ES-I3 (cell line): ENCODE measurements around the gene TEPSIN.
A peak's percentile ranks its signal among the peaks of the same experiment; 100 is the strongest.

Experiments
- H3K36me3 ChIP-seq: 2 replicates; pipeline ENCODE4 v1.6.1; 2013; ENCODE audit warnings: mild to moderate bottlenecking, low read length, control low read depth, moderate library complexity; ENCODE audit not compliant: insufficient read depth
- H3K4me1 ChIP-seq: 2 replicates; pipeline ENCODE4 v1.6.1; 2013; ENCODE audit warnings: mild to moderate bottlenecking, control low read depth, low read length; ENCODE audit not compliant: insufficient read depth
- H3K9ac ChIP-seq: 2 replicates; pipeline ENCODE4 v1.6.1; 2013; ENCODE audit warnings: low read depth, mild to moderate bottlenecking, low read length, moderate library complexity
- H3K9me3 ChIP-seq: 2 replicates; pipeline ENCODE4 v1.6.1; 2013; ENCODE audit warnings: mild to moderate bottlenecking, low read length, moderate library complexity; ENCODE audit not compliant: control insufficient read depth, insufficient read depth

TEPSIN gene

GRCh38 chr17:81238815-81239713, at the start of gene TEPSIN, which contains the start of gene NDUFAF8:
Gene TEPSIN, minus strand, starts transcription at chr17:81239055. Its CDS starts 22 bp downstream, at chr17:81239033.
Gene NDUFAF8, plus strand, starts transcription at chr17:81239318. Its CDS starts 46 bp downstream, at chr17:81239364.
- Histone ChIP-seq H3K9me3 (no peaks in the 10 kb centered on the region), H3K9ac (peak within 1 kb of the TSS; percentile 64), H3K36me3 (no peaks in the 10 kb centered on the region), H3K4me1 (peaks cover 19% of the 10 kb centered on the region)

GRCh38 chr17:81287741-81288430, 49.0 kb upstream of the TEPSIN start:
- Histone ChIP-seq H3K9me3 (no peaks in the 10 kb centered on the region), H3K4me1 (no peaks in the 10 kb centered on the region), H3K9ac (no peak overlapping the region), H3K36me3 (peaks cover 3% of the 10 kb centered on the region)

GRCh38 chr17:81287152-81287551, 48.3 kb upstream of the TEPSIN start:
- H3K9me3 ChIP-seq = no peaks in the 10 kb centered on the region
- no peaks in the 10 kb centered on the region for H3K4me1 ChIP-seq
- H3K36me3 ChIP-seq = peaks cover 3% of the 10 kb centered on the region
- H3K9ac ChIP-seq = no peak overlapping the region

- H3K9ac ChIP-seq = no peak overlapping the region
- no peaks in the 10 kb centered on the region for H3K9me3 ChIP-seq
- H3K4me1 ChIP-seq = no peaks in the 10 kb centered on the region
- peaks cover 3% of the 10 kb centered on the region for H3K36me3 ChIP-seq
These were observed 47.8 kb upstream of the TEPSIN start for GRCh38 chr17:81286491-81287145.

- Histone ChIP-seq H3K36me3 (peaks cover 3% of the 10 kb centered on the region), H3K9ac (no peak overlapping the region)
These were observed 47.0 kb upstream of the TEPSIN start for GRCh38 chr17:81285894-81286293.

GRCh38 chr17:81285179-81285878, 46.5 kb upstream of the TEPSIN start:
- H3K9me3 ChIP-seq = no peaks in the 10 kb centered on the region
- H3K36me3 ChIP-seq = peaks cover 3% of the 10 kb centered on the region
- H3K9ac ChIP-seq = no peak overlapping the region; the same call in 1 of the 2 replicates
- H3K4me1 ChIP-seq = no peaks in the 10 kb centered on the region

More at GRCh38 chr17:81285894-81286293, 47.0 kb upstream of the TEPSIN start:
- Histone ChIP-seq H3K4me1 (no peaks in the 10 kb centered on the region), H3K9me3 (no peaks in the 10 kb centered on the region)

- no peaks in the 10 kb centered on the region for H3K9me3 ChIP-seq
- H3K36me3 ChIP-seq = peaks cover 3% of the 10 kb centered on the region; the same call in 1 of the 2 replicates
- H3K4me1 ChIP-seq = no peaks in the 10 kb centered on the region
- no peak overlapping the region for H3K9ac ChIP-seq
These were observed 44.0 kb upstream of the TEPSIN start for GRCh38 chr17:81282876-81283275.

GRCh38 chr17:81282141-81282540, 43.3 kb upstream of the TEPSIN start:
- Histone ChIP-seq H3K9ac (no peak overlapping the region), H3K4me1 (no peaks in the 10 kb centered on the region), H3K9me3 (no peaks in the 10 kb centered on the region), H3K36me3 (no peaks in the 10 kb centered on the region; the same call in 1 of the 2 replicates)

GRCh38 chr17:81280571-81280970, 41.7 kb upstream of the TEPSIN start:
- Histone ChIP-seq H3K9ac (no peak overlapping the region), H3K4me1 (no peaks in the 10 kb centered on the region), H3K9me3 (no peaks in the 10 kb centered on the region), H3K36me3 (peaks cover 3% of the 10 kb centered on the region; the same call in 1 of the 2 replicates)

- Histone ChIP-seq H3K4me1 (no peaks in the 10 kb centered on the region), H3K36me3 (peaks cover 8% of the 10 kb centered on the region; the same call in 1 of the 2 replicates), H3K9me3 (no peaks in the 10 kb centered on the region), H3K9ac (no peak overlapping the region)
These were observed 40.7 kb upstream of the TEPSIN start for GRCh38 chr17:81279278-81280275.

GRCh38 chr17:81278831-81279230, 40.0 kb upstream of the TEPSIN start:
- Histone ChIP-seq H3K9me3 (no peaks in the 10 kb centered on the region), H3K36me3 (peaks cover 8% of the 10 kb centered on the region; the same call in 1 of the 2 replicates), H3K9ac (no peak overlapping the region), H3K4me1 (no peaks in the 10 kb centered on the region)

- Histone ChIP-seq H3K9me3 (no peaks in the 10 kb centered on the region), H3K36me3 (peaks cover 8% of the 10 kb centered on the region), H3K4me1 (no peaks in the 10 kb centered on the region), H3K9ac (no peak overlapping the region)
These were observed 39.3 kb upstream of the TEPSIN start for GRCh38 chr17:81277946-81278693.
